ENCODE measurements around the gene ATF2. TPM values are rescaled to one million over a fixed set of nuclear protein-coding genes. Genes with fewer than 3 reads are reported as not detected.

ATF2 gene
- total RNA-seq, 1 experiment from 2014 or later: 39.9 TPM

GRCh38 chr2:175207741-175208438, 39.9 kb upstream of the ATF2 start:
- ChIA-PET POLR2A (no interaction called here), CTCF (no interaction called here)
- Mint-ChIP-seq H3K27me3 (ENCODE audit: low read depth) (no peaks in the 10 kb centered on the region), H3K4me3 (no peak overlapping the region), H3K4me1 (peaks cover 3% of the 10 kb centered on the region; the same call in 1 of the 2 replicates), H3K27ac (no peak overlapping the region), H3K9me3 (no peaks in the 10 kb centered on the region), H3K36me3 (no peaks in the 10 kb centered on the region)
- ATAC-seq (no peak), DNase-seq (ENCODE audit: low spot score) (no peak)
- TF ChIP-seq FOXP4 (CRISPR knock-in tag; IDR thresholded peaks at IDR 0.05): no peak
- TF ChIP-seq E2F5 (CRISPR knock-in tag; IDR thresholded peaks at IDR 0.05): no peak
- no peak for TF ChIP-seq USF1 (CRISPR knock-in tag; IDR thresholded peaks at IDR 0.05)
- no peak for TF ChIP-seq CREB1 (CRISPR knock-in tag; IDR thresholded peaks at IDR 0.05)
- no peak for TF ChIP-seq ZNF232 (CRISPR knock-in tag; IDR thresholded peaks at IDR 0.05)
- TF ChIP-seq IRF2 (CRISPR knock-in tag; IDR thresholded peaks at IDR 0.05; ENCODE audit: borderline replicate concordance, low read depth): no peak
- TF ChIP-seq E2F1 (CRISPR knock-in tag; IDR thresholded peaks at IDR 0.05): no peak
- TF ChIP-seq ARID4B (CRISPR knock-in tag; IDR thresholded peaks at IDR 0.05; ENCODE audit: borderline replicate concordance): no peak
- TF ChIP-seq CREM (CRISPR knock-in tag; IDR thresholded peaks at IDR 0.05): no peak
- no peak for TF ChIP-seq HMGA2 (CRISPR knock-in tag; IDR thresholded peaks at IDR 0.05)
- no peak for TF ChIP-seq PREB (CRISPR knock-in tag; IDR thresholded peaks at IDR 0.05; ENCODE audit: borderline replicate concordance)
- TF ChIP-seq TCF7 (CRISPR knock-in tag; IDR thresholded peaks at IDR 0.05; ENCODE audit: low read depth): no peak

GRCh38 chr2:175206866-175207265, 38.9 kb upstream of the ATF2 start:
- Mint-ChIP-seq H3K36me3 (no peaks in the 10 kb centered on the region), H3K27me3 (ENCODE audit: low read depth) (no peaks in the 10 kb centered on the region), H3K4me3 (no peak overlapping the region), H3K4me1 (peaks cover 3% of the 10 kb centered on the region; the same call in 1 of the 2 replicates), H3K27ac (no peak overlapping the region), H3K9me3 (no peaks in the 10 kb centered on the region)
- DNase-seq (ENCODE audit: low spot score): no peak
- ChIA-PET POLR2A (no interaction called here), CTCF (interaction anchor here (0.5 to 1.0 kb wide), 2 partner anchors 44 to 103 kb away, joined by 3 read pairs; no protein-coding TSS in a partner anchor)
- ATAC-seq: no peak
- no peak for TF ChIP-seq ERG (CRISPR knock-in tag; IDR thresholded peaks at IDR 0.05)
- no peak for TF ChIP-seq ZNF416 (CRISPR knock-in tag; IDR thresholded peaks at IDR 0.05)
- no peak for TF ChIP-seq MAX (CRISPR knock-in tag; IDR thresholded peaks at IDR 0.05)
- no peak for TF ChIP-seq ETV6 (CRISPR knock-in tag; IDR thresholded peaks at IDR 0.05)
- no peak for TF ChIP-seq ZNF532 (CRISPR knock-in tag; IDR thresholded peaks at IDR 0.05; ENCODE audit: borderline replicate concordance)

Data from WTC11 (cell line).